HTERT RPE-1 (cell line): ENCODE measurements around the gene SIRT2.
"Not testable (repeated sequence)": the region's sequence is repeated elsewhere in the genome, so short reads cannot be mapped to it uniquely, and the experiment has no call there.

Experiments used
- in situ Hi-C: fragments of 300-500 bp; cut with MboI; formaldehyde crosslinking; loops from 4 replicates; pipeline ENCODE4 v1.14.3; 2020; ENCODE audit warnings: low sequenced_read_pairs

Gene SIRT2

GRCh38 chr19:38899447-38900201, at the start of gene SIRT2, which contains the start of gene NFKBIB:
SIRT2 (minus strand) TSS chr19:38899618; CDS start chr19:38899521, 97 bp downstream.
NFKBIB (plus strand) TSS chr19:38899969; CDS start chr19:38900033, 64 bp downstream.
- in situ Hi-C loops = no loop called here

GRCh38 chr19:38946229-38947010, 47.0 kb upstream of the SIRT2 start:
- in situ Hi-C loops = no loop called here

GRCh38 chr19:38945562-38946228, 46.3 kb upstream of the SIRT2 start:
- in situ Hi-C loops = no loop called here

GRCh38 chr19:38944981-38945506, 45.6 kb upstream of the SIRT2 start:
- in situ Hi-C loops = no loop called here

- in situ Hi-C loops = no loop called here
These were observed 43.2 kb upstream of the SIRT2 start for GRCh38 chr19:38942471-38943181.

GRCh38 chr19:38941979-38942378, 42.6 kb upstream of the SIRT2 start:
- in situ Hi-C loops = no loop called here

- in situ Hi-C loops = not testable (repeated sequence)
These were observed 42.0 kb upstream of the SIRT2 start for GRCh38 chr19:38941466-38941865.

GRCh38 chr19:38939957-38940356, 40.5 kb upstream of the SIRT2 start:
- in situ Hi-C loops = no loop called here

- in situ Hi-C loops = no loop called here
These were observed 34.1 kb upstream of the SIRT2 start for GRCh38 chr19:38933544-38933943.

GRCh38 chr19:38932425-38933179, 33.2 kb upstream of the SIRT2 start:
- in situ Hi-C loops = no loop called here

GRCh38 chr19:38931521-38931793, 32.0 kb upstream of the SIRT2 start:
- in situ Hi-C loops = no loop called here

GRCh38 chr19:38930776-38931520, 31.5 kb upstream of the SIRT2 start, which contains the start of gene MRPS12:
MRPS12 (plus strand) TSS chr19:38930944; CDS start chr19:38931295, 351 bp downstream.
- in situ Hi-C loops = no loop called here

- in situ Hi-C loops = no loop called here
These were observed 30.7 kb upstream of the SIRT2 start, which contains the start of gene SARS2 for GRCh38 chr19:38929929-38930775. SARS2 (minus strand) TSS chr19:38930763; CDS start chr19:38930736, 27 bp downstream.

- in situ Hi-C loops = no loop called here
These were observed 29.1 kb upstream of the SIRT2 start for GRCh38 chr19:38928391-38929001.

GRCh38 chr19:38924388-38924787, 25.0 kb upstream of the SIRT2 start:
- in situ Hi-C loops = no loop called here

- in situ Hi-C loops = no loop called here
These were observed 23.1 kb upstream of the SIRT2 start for GRCh38 chr19:38922482-38922881.

GRCh38 chr19:38921420-38922274, 22.2 kb upstream of the SIRT2 start:
- in situ Hi-C loops = no loop called here
